Smooth muscle cell (in vitro differentiated cells): ENCODE results near the gene TOM1. TPM values are rescaled to one million over a fixed set of nuclear protein-coding genes. Genes with fewer than 3 reads are reported as not detected.

Source experiments
- DNase-seq: peaks from one replicate; lab custom pipeline; 2025; ENCODE audit not compliant: unreplicated experiment; lab: John Stamatoyannopoulos, UW
- H2AFZ ChIP-seq: fragments of 200-600 bp; sonication (generic); 2 replicates; pipeline ENCODE4 v1.6.0; 2016; ENCODE audit warnings: antibody characterized with exemption, low read depth, mild to moderate bottlenecking
- H3F3A ChIP-seq: fragments of 200-600 bp; sonication (generic); 2 replicates; pipeline ENCODE4 v1.6.0; 2017; ENCODE audit warnings: antibody characterized with exemption, low read depth
- H3K27ac ChIP-seq: fragments of 200-600 bp; sonication (generic); 2 replicates; pipeline ENCODE4 v1.5.1; 2016; ENCODE audit warnings: low read depth, mild to moderate bottlenecking
- H3K27me3 ChIP-seq: fragments of 200-600 bp; sonication (generic); 2 replicates; pipeline ENCODE4 v1.6.1; 2016; ENCODE audit warnings: low read depth, mild to moderate bottlenecking
- H3K36me3 ChIP-seq: fragments of 200-600 bp; sonication (generic); 2 replicates; pipeline ENCODE4 v1.5.1; 2016; ENCODE audit warnings: low read depth
- H3K4me1 ChIP-seq: fragments of 200-600 bp; sonication (generic); 2 replicates; pipeline ENCODE4 v1.5.1; 2016; ENCODE audit warnings: low read depth
- H3K4me2 ChIP-seq: fragments of 200-600 bp; sonication (generic); 2 replicates; pipeline ENCODE4 v1.6.0; 2016; ENCODE audit warnings: mild to moderate bottlenecking
- H3K4me3 ChIP-seq: fragments of 200-600 bp; sonication (generic); 2 replicates; pipeline ENCODE4 v1.5.1; 2016; ENCODE audit warnings: mild to moderate bottlenecking
- H3K79me2 ChIP-seq: fragments of 200-600 bp; sonication (generic); 2 replicates; pipeline ENCODE4 v1.6.0; 2016; ENCODE audit warnings: low read depth, mild to moderate bottlenecking
- H3K9ac ChIP-seq: fragments of 200-600 bp; sonication (generic); 2 replicates; pipeline ENCODE4 v1.6.0; 2016; ENCODE audit warnings: low read depth
- H3K9me3 ChIP-seq: fragments of 200-600 bp; sonication (generic); replicated peaks from 2 replicates; pipeline ENCODE4 v1.5.1; 2016; ENCODE audit warnings: low read depth
- H4K20me1 ChIP-seq: fragments of 200-600 bp; sonication (generic); 2 replicates; pipeline ENCODE4 v1.6.0; 2016; ENCODE audit warnings: low read depth
- CTCF ChIP-seq: fragments of 200-600 bp; sonication (generic); IDR thresholded peaks from 2 replicates; pipeline ENCODE4 v1.5.1; 2017; ENCODE audit warnings: borderline replicate concordance, mild to moderate bottlenecking, antibody characterized with exemption; ENCODE audit not compliant: insufficient read depth, poor library complexity, severe bottlenecking
- WGBS: methylation state at CpG from one replicate; pipeline ENCODE4 v1.1.7; 2016; ENCODE audit warnings: low lambda C conversion rate; 5-methylcytosine and 5-hydroxymethylcytosine counted together
- polyA plus RNA-seq: library from polyadenylated mRNA; unstranded; fragments of >200 nt; fragmentation: Nextera tagmentation; extraction: Ambion mirVana; gene quantifications from 2 replicates; pipeline ENCODE4 v1.2.1, GENCODE V29; 2016
- total RNA-seq: library from RNA; depleted of rRNA; stranded (reverse); fragments of >200 nt; gene quantifications from 2 replicates; pipeline ENCODE4 v1.2.3, GENCODE V29; 2014

TOM1 gene
- total and polyA plus RNA-seq, 2 experiments from 2014 or later = 86.1 to 127 TPM

- Histone ChIP-seq H4K20me1 (no peaks in the 10 kb centered on the region), H3F3A (no peaks in the 10 kb centered on the region), H3K27me3 (no peaks in the 10 kb centered on the region), H2AFZ (no peak overlapping the region), H3K79me2 (no peaks in the 10 kb centered on the region), H3K4me3 (no peak overlapping the region), H3K9me3 (no peaks in the 10 kb centered on the region), H3K4me2 (no peak overlapping the region), H3K36me3 (no peaks in the 10 kb centered on the region), H3K9ac (no peak overlapping the region), H3K27ac (no peak overlapping the region), H3K4me1 (no peaks in the 10 kb centered on the region)
- no peak for TF ChIP-seq CTCF
- 94% methylated on average over 2 of the region's 2 CpGs for WGBS
- no peak for DNase-seq
Observed at GRCh38 chr22:35392357-35392756, 92.7 kb downstream of the TOM1 start.

- 91% methylated on average over 16 of the region's 16 CpGs for WGBS
- H4K20me1 ChIP-seq = no peaks in the 10 kb centered on the region
- H3K27me3 ChIP-seq = no peaks in the 10 kb centered on the region
- no peak overlapping the region for H3K27ac ChIP-seq
- no peaks in the 10 kb centered on the region for H3K36me3 ChIP-seq
- no peak for DNase-seq
- H3K4me1 ChIP-seq = no peaks in the 10 kb centered on the region
- no peak overlapping the region for H3K4me2 ChIP-seq
- no peak overlapping the region for H2AFZ ChIP-seq
- no peak overlapping the region for H3K9ac ChIP-seq
- no peaks in the 10 kb centered on the region for H3F3A ChIP-seq
- H3K9me3 ChIP-seq = no peaks in the 10 kb centered on the region
- H3K79me2 ChIP-seq = no peaks in the 10 kb centered on the region
- H3K4me3 ChIP-seq = no peak overlapping the region
- TF ChIP-seq CTCF = no peak
Observed at GRCh38 chr22:35393116-35394010, 93.7 kb downstream of the TOM1 start.

GRCh38 chr22:35394011-35394312, 94.3 kb downstream of the TOM1 start:
- H3K4me1 ChIP-seq = no peaks in the 10 kb centered on the region

More at GRCh38 chr22:35394011-35394312, 94.3 kb downstream of the TOM1 start:
- H3K36me3 ChIP-seq = no peaks in the 10 kb centered on the region
- H3K4me3 ChIP-seq = no peak overlapping the region
- no peak for DNase-seq
- no peak overlapping the region for H3K27ac ChIP-seq
- 73% methylated on average over 4 of the region's 4 CpGs for WGBS
- H3K9ac ChIP-seq = no peak overlapping the region
- no peak overlapping the region for H3K4me2 ChIP-seq
- no peaks in the 10 kb centered on the region for H3K27me3 ChIP-seq
- H4K20me1 ChIP-seq = no peaks in the 10 kb centered on the region
- no peaks in the 10 kb centered on the region for H3K9me3 ChIP-seq
- no peaks in the 10 kb centered on the region for H3F3A ChIP-seq
- H3K79me2 ChIP-seq = no peaks in the 10 kb centered on the region
- no peak for TF ChIP-seq CTCF
- H2AFZ ChIP-seq = no peak overlapping the region
